Large intestine (tissue), 3 donors: Measurements from ENCODE around the gene BSN. TPM values are rescaled to one million over a fixed set of nuclear protein-coding genes. Genes with fewer than 3 reads are reported as not detected.
"Not testable (repeated sequence)": the region's sequence is repeated elsewhere in the genome, so short reads cannot be mapped to it uniquely, and the experiment has no call there.

Experiments
- DNase-seq, 2 donors: peaks; one replicate each; pipeline versions ENCODE4 v3.0.0 to v3.0.0-alpha.2; 2013
- H3K27ac ChIP-seq: one replicate; pipeline ENCODE4 v1.5.1; 2013; ENCODE audit warnings: low read length
- H3K27me3 ChIP-seq: 2 replicates; pipeline ENCODE4 v1.6.1; 2013; ENCODE audit warnings: low read length; ENCODE audit not compliant: control insufficient read depth, insufficient read depth
- H3K36me3 ChIP-seq: 2 replicates; pipeline ENCODE4 v1.6.1; 2013; ENCODE audit warnings: low read length; ENCODE audit not compliant: control insufficient read depth, insufficient read depth
- H3K4me1 ChIP-seq: one replicate; pipeline ENCODE4 v1.6.1; 2013; ENCODE audit warnings: low read length; ENCODE audit not compliant: control insufficient read depth, insufficient read depth
- H3K4me3 ChIP-seq: one replicate; pipeline ENCODE4 v1.5.1; 2013; ENCODE audit warnings: low read length
- H3K9me3 ChIP-seq: one replicate; pipeline ENCODE4 v1.6.1; 2013; ENCODE audit warnings: mild to moderate bottlenecking, low read depth, low read length, moderate library complexity; ENCODE audit not compliant: control insufficient read depth
- WGBS: methylation state at CpG from one replicate; pipeline ENCODE4 v1.1.5; 2013; ENCODE audit warnings: low lambda C conversion rate; ENCODE audit not compliant: insufficient coverage; 5-methylcytosine and 5-hydroxymethylcytosine counted together
- polyA plus RNA-seq: library from polyadenylated mRNA; unstranded; fragments of 120-200 nt; gene quantifications from one replicate; pipeline ENCODE4 v1.2.1, GENCODE V29; 2013

BSN gene
- polyA plus RNA-seq, 1 donor: 1.3 TPM

DNA sequence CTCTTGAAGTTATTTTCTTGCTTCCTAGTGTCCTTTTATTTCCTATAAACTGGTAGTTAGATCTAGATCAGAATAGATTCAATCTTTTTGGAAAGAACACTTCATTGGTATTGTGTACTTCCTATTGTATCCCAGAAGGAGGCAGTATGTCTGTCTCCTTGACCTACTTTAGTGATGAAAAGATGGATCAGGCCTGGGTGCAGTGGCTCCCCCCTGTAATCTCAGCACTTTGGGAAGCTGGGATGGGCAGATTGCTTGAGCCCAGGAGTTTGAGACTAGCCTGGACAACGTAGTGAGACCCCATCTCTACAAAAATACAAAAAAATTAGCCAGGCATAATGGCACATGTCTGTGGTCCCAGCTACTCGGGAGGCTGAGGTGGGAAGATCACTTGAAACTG lies 12.0 kb downstream of the BSN start:
- Histone ChIP-seq H3K4me3 (no peak overlapping the region), H3K36me3 (no peaks in the 10 kb centered on the region), H3K27ac (no peak overlapping the region), H3K9me3 (no peaks in the 10 kb centered on the region), H3K4me1 (no peaks in the 10 kb centered on the region), H3K27me3 (no peaks in the 10 kb centered on the region)
- DNase-seq: no peak
- WGBS: no CpG with 5 or more reads among the region's 2 CpGs

DNA sequence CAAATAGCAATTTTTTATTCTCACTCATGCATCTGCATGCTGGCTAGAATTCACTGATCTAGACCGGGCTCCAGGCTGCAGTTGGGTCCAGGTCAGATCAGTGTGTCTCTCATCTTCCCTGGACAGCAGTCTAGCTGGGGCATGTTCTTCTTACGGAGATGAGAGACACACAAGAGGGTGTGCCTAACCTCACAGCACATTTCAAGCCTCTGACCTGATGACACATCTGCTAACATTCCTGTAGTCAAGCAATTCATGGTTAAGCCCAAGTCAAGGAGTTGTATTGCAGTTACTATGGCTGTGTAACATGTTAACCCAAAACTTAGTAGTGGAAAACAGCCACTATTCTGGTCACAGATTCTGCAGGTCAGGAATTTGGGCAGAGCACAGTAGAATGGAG lies 13.1 kb downstream of the BSN start:
- Histone ChIP-seq H3K4me3 (no peak overlapping the region), H3K36me3 (no peaks in the 10 kb centered on the region), H3K4me1 (no peaks in the 10 kb centered on the region), H3K27me3 (no peaks in the 10 kb centered on the region), H3K27ac (no peak overlapping the region), H3K9me3 (no peaks in the 10 kb centered on the region)
- no peak for DNase-seq
- WGBS: no CpG with 5 or more reads among the region's 2 CpGs

DNA sequence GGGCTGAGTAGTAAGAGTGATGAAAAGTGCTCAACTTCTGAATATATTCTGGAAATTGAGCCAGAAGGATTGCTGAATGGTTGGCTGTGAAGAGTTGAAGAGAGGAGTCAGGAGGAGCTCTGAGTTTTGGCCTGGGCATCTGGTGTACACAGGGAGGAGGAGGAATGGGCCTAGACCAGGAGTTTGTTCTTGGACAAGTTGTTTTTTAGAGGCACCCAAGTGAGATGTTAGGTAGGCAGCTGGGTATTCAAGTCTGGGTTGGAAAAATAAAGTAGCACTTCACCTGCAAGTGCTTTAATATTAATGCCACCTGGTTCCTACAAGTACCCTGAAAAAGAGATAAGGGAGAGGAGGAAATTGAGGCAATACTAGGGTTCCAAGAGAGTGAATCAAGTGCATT lies 14.7 kb downstream of the BSN start:
- DNase-seq: no peak
- Histone ChIP-seq H3K4me1 (no peaks in the 10 kb centered on the region), H3K36me3 (no peaks in the 10 kb centered on the region), H3K27me3 (no peaks in the 10 kb centered on the region), H3K4me3 (no peak overlapping the region), H3K9me3 (no peaks in the 10 kb centered on the region), H3K27ac (no peak overlapping the region)

DNA sequence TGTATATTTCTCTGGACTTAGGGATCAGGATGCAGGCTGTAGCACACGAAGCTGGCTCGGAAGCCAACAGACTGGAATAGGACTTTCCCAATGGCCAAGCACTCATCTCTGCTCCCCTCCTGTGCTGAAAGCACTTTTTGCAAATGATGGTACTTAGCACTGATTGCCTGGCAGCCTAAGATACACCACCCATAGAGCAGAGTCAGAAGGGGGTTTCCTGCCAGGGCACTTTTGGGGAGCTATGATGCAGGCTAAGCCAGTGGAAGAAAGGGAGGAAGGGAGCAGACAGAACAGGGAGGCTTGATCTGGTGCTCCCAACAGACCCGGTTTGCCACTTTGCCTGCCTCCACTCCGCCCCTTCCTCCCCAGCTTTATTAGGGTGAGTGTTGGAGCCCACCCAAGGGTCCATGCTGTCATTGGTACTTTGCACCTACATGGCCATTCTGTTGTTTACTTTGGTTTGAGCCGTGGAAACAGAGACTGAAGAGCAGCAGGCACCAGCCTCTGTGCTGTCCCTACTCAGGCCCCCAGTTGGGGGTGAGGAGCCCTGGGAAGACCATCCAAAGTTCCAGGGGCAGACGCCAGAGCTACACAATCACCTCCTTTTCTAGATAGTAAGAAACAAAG lies 15.9 kb downstream of the BSN start:
- no CpG with 5 or more reads among the region's 6 CpGs for WGBS
- DNase-seq: no peak
- Histone ChIP-seq H3K27ac (no peak overlapping the region), H3K27me3 (no peaks in the 10 kb centered on the region), H3K4me1 (no peaks in the 10 kb centered on the region), H3K9me3 (no peaks in the 10 kb centered on the region), H3K36me3 (no peaks in the 10 kb centered on the region), H3K4me3 (no peak overlapping the region)

DNA sequence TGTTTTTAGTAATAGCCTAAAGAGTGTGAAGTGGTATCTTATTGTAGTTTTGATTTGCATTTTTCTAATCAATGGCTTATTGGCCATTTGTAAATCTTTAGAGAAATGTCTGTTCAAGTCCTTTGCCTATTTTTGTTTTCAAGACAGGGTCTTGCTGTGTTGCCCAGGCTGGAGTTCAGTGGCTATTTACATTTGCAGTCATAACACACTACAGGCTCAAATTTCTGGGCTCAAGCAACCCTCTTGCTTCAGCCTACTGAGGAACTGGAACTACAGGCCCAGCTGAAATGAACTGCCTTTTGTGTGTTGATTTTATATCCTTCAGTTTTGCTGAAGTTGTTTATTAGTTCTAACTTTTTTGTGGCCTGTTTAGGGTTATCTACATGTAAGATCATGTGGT lies 27.9 kb downstream of the BSN start:
- Histone ChIP-seq H3K36me3 (no peaks in the 10 kb centered on the region), H3K4me1 (no peaks in the 10 kb centered on the region), H3K27ac (no peak overlapping the region), H3K27me3 (no peaks in the 10 kb centered on the region), H3K9me3 (no peaks in the 10 kb centered on the region), H3K4me3 (no peak overlapping the region)
- no peak for DNase-seq

DNA sequence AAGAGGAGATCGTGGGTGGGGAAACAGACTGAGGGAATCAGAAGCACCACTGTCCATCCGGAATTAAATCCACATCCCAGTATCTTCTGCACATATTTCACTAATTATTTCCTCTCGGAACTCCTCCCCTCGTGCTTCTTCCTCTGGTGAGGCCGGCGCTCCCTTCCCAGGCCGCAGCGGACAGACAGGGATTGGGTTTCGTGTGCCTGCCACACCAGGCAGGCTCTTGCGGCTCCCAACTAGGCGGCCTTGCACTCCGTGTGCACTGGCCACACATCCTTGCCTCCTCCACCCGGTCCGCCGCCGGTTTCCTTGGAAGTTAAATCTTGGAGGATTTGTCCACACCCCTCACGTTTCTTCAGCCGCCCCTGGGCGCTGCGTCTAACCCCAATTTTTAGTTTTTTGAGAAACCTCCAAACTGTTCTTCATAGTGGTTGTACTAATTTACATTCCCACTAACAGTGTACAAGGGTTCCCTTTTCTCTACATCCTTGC lies 31.0 kb downstream of the BSN start:
- H3K9me3 ChIP-seq, H3K27ac ChIP-seq: not testable (repeated sequence)
- WGBS: 80% methylated on average over 1 of the region's 20 CpGs

DNA sequence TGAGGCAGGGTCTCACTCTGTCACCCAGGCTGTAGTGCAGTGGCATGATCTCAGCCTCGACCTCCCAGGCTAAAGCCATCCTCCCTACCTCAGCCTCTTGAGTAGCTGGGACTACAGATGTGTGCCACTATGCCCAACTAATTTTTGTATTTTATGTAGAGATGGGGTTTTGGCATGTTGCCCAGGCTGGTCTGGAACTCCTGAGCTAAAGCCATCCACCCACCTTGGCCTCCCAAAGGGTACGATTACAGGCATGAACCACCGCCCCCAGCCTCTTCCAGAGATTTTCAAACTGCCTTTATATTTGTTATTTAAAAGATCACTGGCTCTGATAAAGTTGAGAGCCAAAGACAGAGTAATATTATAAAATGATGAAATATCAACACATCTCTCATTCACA lies 37.3 kb downstream of the BSN start:
- no peak overlapping the region for H3K4me3 ChIP-seq
- no peak for DNase-seq
- H3K4me1 ChIP-seq: no peaks in the 10 kb centered on the region
- H3K27ac ChIP-seq: no peak overlapping the region
- no CpG with 5 or more reads among the region's 3 CpGs for WGBS
- no peaks in the 10 kb centered on the region for H3K27me3 ChIP-seq
- H3K9me3 ChIP-seq: no peaks in the 10 kb centered on the region
- H3K36me3 ChIP-seq: no peaks in the 10 kb centered on the region

More for the DNA sequence above, 31.0 kb downstream of the BSN start:
- DNase-seq, H3K36me3 ChIP-seq, H3K27me3 ChIP-seq, H3K4me1 ChIP-seq, H3K4me3 ChIP-seq: not testable (repeated sequence)

DNA sequence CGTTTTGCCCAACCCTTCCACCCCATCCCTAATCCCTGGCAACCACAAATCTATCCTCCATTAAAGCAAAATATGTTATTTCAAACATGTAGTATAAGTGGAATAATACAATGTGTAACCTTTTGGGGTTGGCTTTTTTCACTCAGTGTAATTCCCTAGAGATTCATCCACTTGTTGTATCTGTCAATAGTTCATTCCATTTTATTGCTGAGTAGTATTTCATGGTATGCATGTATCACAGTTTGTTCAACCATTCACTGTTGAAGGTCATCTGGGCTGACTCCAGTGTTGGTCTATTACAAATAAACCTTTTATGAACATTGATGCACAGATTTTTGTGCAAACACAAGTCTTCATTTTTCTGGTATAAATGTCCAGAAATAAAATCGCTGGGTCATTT lies 38.8 kb downstream of the BSN start:
- DNase-seq: no peak
- no peaks in the 10 kb centered on the region for H3K36me3 ChIP-seq
- no peaks in the 10 kb centered on the region for H3K4me1 ChIP-seq
- H3K27me3 ChIP-seq: no peaks in the 10 kb centered on the region
- H3K4me3 ChIP-seq: no peak overlapping the region
- WGBS: no CpG with 5 or more reads among the region's 2 CpGs
- H3K27ac ChIP-seq: no peak overlapping the region
- H3K9me3 ChIP-seq: no peaks in the 10 kb centered on the region

DNA sequence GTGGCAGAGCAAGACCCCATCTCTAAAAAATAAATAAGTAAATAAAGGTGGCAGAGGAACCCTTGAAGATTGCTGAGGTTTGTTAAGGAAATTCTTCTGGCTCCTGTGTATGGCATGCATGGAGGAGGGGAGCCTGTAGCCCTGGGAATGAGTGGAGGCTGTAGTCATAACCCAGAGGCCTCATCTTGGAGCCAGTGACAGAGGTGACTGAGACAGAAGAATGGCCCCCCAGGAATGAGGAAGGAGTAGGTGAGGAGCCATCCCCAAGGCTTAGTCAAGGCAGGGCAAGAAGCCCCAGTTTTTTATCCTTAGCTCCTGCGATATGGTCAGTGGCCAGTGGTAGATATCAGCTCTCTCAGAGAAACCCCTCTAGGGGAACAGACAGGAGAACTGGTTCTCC lies 46.5 kb downstream of the BSN start:
- Histone ChIP-seq H3K36me3 (no peaks in the 10 kb centered on the region), H3K27me3 (no peaks in the 10 kb centered on the region), H3K9me3 (no peaks in the 10 kb centered on the region), H3K4me1 (no peaks in the 10 kb centered on the region), H3K4me3 (no peak overlapping the region), H3K27ac (no peak overlapping the region)
- no CpG with 5 or more reads among the region's 1 CpG for WGBS
- no peak for DNase-seq

DNA sequence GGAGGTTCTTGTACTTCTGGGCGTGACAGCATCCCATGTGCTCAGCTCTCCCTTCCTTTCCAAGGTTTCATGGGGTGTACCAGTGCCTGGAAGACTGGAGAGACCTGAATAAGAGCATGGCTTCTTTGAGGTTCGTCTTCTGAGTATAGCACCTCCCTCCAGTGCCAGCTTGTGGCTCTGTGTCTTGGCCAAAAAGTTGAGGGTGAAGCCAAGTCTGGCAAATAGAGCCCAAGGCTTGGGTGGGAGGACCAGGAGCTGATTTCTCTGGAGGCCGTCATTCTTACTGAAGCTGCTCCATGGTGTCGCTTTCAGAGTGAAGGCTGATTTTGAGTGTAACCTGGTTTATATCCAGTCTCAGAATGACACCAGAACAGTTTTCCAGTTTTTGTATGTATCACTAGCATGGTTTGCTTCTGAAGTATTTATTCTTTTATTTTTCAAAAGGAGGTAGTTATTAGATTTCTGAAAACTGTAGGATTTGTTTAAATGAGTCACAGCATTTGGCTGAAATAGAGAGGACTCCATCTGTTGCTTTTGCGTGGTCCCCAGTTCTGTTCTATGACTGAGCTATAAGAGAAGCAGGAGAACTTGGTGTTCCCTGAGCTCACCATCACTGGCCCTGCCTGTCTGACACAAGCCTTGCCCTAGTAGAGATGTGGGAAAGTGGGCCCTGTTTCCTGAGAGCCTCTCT lies 47.2 kb downstream of the BSN start:
- DNase-seq: no peak
- Histone ChIP-seq H3K4me3 (no peak overlapping the region), H3K4me1 (no peaks in the 10 kb centered on the region), H3K27me3 (no peaks in the 10 kb centered on the region), H3K9me3 (no peaks in the 10 kb centered on the region), H3K36me3 (no peaks in the 10 kb centered on the region), H3K27ac (no peak overlapping the region)
- no CpG with 5 or more reads among the region's 5 CpGs for WGBS

DNA sequence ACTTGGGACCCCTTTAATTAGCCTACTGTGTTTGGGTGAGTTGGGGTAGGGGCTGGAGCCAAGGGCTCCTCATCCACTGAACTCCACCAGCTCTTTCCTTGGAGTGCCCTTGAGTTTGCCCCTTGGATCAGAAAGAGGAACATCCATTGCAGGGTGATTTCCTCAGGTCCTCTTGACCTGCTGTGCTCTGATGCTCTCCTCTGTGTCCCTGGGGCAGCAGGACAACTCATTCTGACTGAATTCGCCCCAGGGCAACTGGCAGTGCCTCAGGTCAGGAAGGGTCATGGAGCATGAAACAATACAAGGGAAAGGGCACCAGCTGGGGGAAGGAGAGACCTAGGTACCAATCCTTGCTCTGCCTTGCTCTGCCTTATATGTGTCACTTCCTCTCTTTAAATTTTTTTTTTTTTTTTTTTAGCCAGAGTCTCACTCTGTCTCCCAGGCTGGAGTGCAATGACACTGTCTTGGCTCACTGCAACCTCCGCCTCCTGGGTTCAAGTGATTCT lies 47.8 kb downstream of the BSN start:
- Histone ChIP-seq H3K27me3 (no peaks in the 10 kb centered on the region), H3K4me3 (no peak overlapping the region)
- no CpG with 5 or more reads among the region's 2 CpGs for WGBS

More for the DNA sequence above, 47.8 kb downstream of the BSN start:
- Histone ChIP-seq H3K27ac (no peak overlapping the region), H3K4me1 (no peaks in the 10 kb centered on the region), H3K36me3 (no peaks in the 10 kb centered on the region), H3K9me3 (no peaks in the 10 kb centered on the region)
- no peak for DNase-seq
